Measurements from ENCODE around the gene SLC1A4.
"Not testable (repeated sequence)": the region's sequence is repeated elsewhere in the genome, so short reads cannot be mapped to it uniquely, and the experiment has no call there.

DNA sequence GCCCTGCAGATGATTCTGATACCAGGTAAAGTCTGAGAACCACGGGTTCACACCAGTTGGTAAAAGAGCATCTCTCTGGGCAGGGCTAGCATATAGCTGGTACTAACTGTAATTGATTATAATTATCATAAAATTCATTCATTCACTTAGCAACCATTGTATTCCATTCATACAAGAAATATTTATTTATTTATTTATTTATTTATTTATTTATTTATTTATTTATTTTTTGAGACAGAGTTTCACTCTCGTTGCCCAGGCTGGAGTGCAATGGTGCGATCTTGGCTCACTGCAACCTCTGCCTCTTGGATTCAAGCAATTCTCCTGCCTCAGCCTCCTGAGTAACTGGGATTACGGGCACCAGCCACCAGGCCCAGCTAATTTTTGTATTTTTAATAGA is 44.5 kb downstream of the SLC1A4 start:
- not testable (repeated sequence) for TF ChIP-seq YY1 (IDR thresholded peaks at IDR 0.05; ENCODE audit: low read depth); MAX (IDR thresholded peaks at IDR 0.05; ENCODE audit: low read depth); CTCF (IDR thresholded peaks at IDR 0.05); EP300 (IDR thresholded peaks at IDR 0.05; ENCODE audit: borderline replicate concordance in 1 of 2, low read depth in 1 of 2, low read length in 1 of 2); JUND (IDR thresholded peaks at IDR 0.05); GABPA (IDR thresholded peaks at IDR 0.05; ENCODE audit: low read depth); CHD2 (IDR thresholded peaks at IDR 0.05; ENCODE audit: low read length, partially characterized antibody); TEAD4 (IDR thresholded peaks at IDR 0.05; ENCODE audit: borderline replicate concordance, insufficient read depth); EZH2phosphoT487 (IDR thresholded peaks at IDR 0.05; ENCODE audit: borderline replicate concordance, low read depth); RCOR1 (IDR thresholded peaks at IDR 0.05; ENCODE audit: low read length)

Measured in SK-N-SH (cell line).